GM23338 (cell line): ENCODE data around the gene SSB.

Experiments used
- EZH2 ChIP-seq: fragments of 200-600 bp; sonication (generic); IDR thresholded peaks from one replicate; pipeline ENCODE4 v1.8.0; 2017; ENCODE audit warnings: antibody characterized with exemption, mild to moderate bottlenecking, low read depth; ENCODE audit not compliant: unreplicated experiment
- TF ChIP-seq, protein P1 (sequence below), 2 experiments: fragments of 200-600 bp in 1 of 2; sonication (generic) in 1 of 2; conservative IDR thresholded peaks; 2 replicates each; pipeline versions ENCODE4 v1.5.1 to v1.6.1; 2016 to 2017; ENCODE audit warnings: antibody characterized with exemption in 2 of 2, low read depth in 2 of 2, mild to moderate bottlenecking in 2 of 2, moderate library complexity in 1 of 2

- TF ChIP-seq, protein P1, sequence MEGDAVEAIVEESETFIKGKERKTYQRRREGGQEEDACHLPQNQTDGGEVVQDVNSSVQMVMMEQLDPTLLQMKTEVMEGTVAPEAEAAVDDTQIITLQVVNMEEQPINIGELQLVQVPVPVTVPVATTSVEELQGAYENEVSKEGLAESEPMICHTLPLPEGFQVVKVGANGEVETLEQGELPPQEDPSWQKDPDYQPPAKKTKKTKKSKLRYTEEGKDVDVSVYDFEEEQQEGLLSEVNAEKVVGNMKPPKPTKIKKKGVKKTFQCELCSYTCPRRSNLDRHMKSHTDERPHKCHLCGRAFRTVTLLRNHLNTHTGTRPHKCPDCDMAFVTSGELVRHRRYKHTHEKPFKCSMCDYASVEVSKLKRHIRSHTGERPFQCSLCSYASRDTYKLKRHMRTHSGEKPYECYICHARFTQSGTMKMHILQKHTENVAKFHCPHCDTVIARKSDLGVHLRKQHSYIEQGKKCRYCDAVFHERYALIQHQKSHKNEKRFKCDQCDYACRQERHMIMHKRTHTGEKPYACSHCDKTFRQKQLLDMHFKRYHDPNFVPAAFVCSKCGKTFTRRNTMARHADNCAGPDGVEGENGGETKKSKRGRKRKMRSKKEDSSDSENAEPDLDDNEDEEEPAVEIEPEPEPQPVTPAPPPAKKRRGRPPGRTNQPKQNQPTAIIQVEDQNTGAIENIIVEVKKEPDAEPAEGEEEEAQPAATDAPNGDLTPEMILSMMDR (conservative IDR thresholded peaks at IDR 0.05; ENCODE audit: low read depth in 2 of 2), result no peak
- no peak for TF ChIP-seq EZH2
Observed at GRCh38 chr2:169775765-169776164, 22.9 kb upstream of the SSB start.
